H1 (cell line): ENCODE results near the gene SSU72. TPM values are rescaled to one million over a fixed set of nuclear protein-coding genes. Genes with fewer than 3 reads are reported as not detected.

Experiments used
- CBX5 ChIP-seq: fragments of 300-800, 300-1000 bp; sonication (generic); IDR thresholded peaks from 2 replicates; pipeline ENCODE4 v1.7.1; 2016; ENCODE audit warnings: antibody characterized with exemption, low read length, low read depth
- EGR1 ChIP-seq: IDR thresholded peaks from 2 replicates; pipeline ENCODE4 v1.6.1; 2011; ENCODE audit warnings: low read depth, low read length, borderline replicate concordance
- GTF2F1 ChIP-seq: IDR thresholded peaks from 2 replicates; pipeline ENCODE4 v1.6.1; 2012; ENCODE audit warnings: low read depth, low read length, improper control_type of control experiment, borderline replicate concordance
- HDAC6 ChIP-seq: IDR thresholded peaks from one replicate; pipeline ENCODE4 v1.7.1; 2012; ENCODE audit warnings: low read depth, mild to moderate bottlenecking, inconsistent platforms, low read length, moderate library complexity
- SAP30 ChIP-seq: fragments of 300-600 bp; sonication (generic); IDR thresholded peaks from 2 replicates; pipeline ENCODE4 v1.7.1; 2012; ENCODE audit warnings: low read length, moderate library complexity, mild to moderate bottlenecking, inconsistent platforms; ENCODE audit not compliant: insufficient read depth, insufficient replicate concordance
- SIRT6 ChIP-seq: IDR thresholded peaks from one replicate; pipeline ENCODE4 v1.7.1; 2012; ENCODE audit warnings: low read length, inconsistent platforms
- TBP ChIP-seq: IDR thresholded peaks from 2 replicates; pipeline ENCODE4 v1.6.1; 2011; ENCODE audit warnings: low read depth, low read length, improper control_type of control experiment
- polyA plus RNA-seq, 7 experiments: library from polyadenylated mRNA; depleted of rRNA in 3 of 7; stranded (reverse) in 5 of 7; unstranded in 2 of 7; fragments of >200 nt in 5 of 7; fragments of 200-250 nt in 2 of 7; gene quantifications; 1 replicate in 5 of 7; 2 replicates in 1 of 7; 4 replicates in 1 of 7; pipeline versions ENCODE4 v1.2.1 to v1.2.3, GENCODE V29; 2011 to 2013; ENCODE audit warnings: missing spikeins in 2 of 7, mixed read lengths in 2 of 7
- total RNA-seq: library from RNA; stranded (reverse); fragmentation: NEBNext Ultra II Directional; extraction: Animal tissue kit (Norgen Biotek cat#: 25700); gene quantifications from 2 replicates; pipeline ENCODE4 v1.2.1, GENCODE V29; 2021

SSU72 gene
- total and polyA plus RNA-seq, 2 of the 8 experiments (the other 6 are each of a cell fraction or from before 2014, with no cell fraction given), result 110 to 165 TPM

DNA sequence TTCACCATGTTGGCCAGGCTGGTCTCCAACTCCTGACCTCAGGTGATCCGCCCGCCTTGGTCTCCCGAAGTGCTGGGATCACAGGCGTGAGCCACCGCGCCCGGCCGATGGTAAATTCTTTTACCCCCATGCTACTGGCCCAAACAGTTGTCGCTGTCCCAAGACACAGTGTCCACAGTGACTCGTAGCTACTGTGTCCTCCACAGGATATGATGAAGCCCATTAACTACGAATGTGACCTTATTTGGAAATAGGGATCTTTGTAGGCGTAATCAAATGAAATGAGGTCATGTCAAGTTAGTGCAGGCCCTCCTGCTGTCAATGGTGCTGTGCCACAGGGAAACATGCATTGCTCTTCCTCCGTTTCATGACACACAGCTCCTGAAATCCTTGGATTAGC, 16.8 kb upstream of the SSU72 start (continued):
- TF ChIP-seq HDAC6, result no peak
- TF ChIP-seq EGR1, result no peak
- TF ChIP-seq TBP, result no peak
- TF ChIP-seq SAP30, result no peak
- TF ChIP-seq CBX5, result no peak
- TF ChIP-seq SIRT6, result no peak
- no peak for TF ChIP-seq GTF2F1
